ENCODE results near the gene MAP3K21.

MAP3K21 gene

GRCh38 chr1:233327651-233328141, at the start of gene MAP3K21:
Gene MAP3K21 (plus strand): TSS chr1:233327724. CDS start chr1:233328029, 305 bp downstream.
- no peak for DNase-seq (ENCODE audit: low read depth)

GRCh38 chr1:233278631-233279030, 48.9 kb upstream of the MAP3K21 start:
- no peak for DNase-seq (ENCODE audit: low read depth)

- DNase-seq (ENCODE audit: low read depth), result no peak
Measured at GRCh38 chr1:233279971-233280370, 47.6 kb upstream of the MAP3K21 start.

- DNase-seq (ENCODE audit: low read depth), result peak; percentile 44
Measured at GRCh38 chr1:233281711-233282581, 45.6 kb upstream of the MAP3K21 start.

- DNase-seq (ENCODE audit: low read depth), result no peak
Measured at GRCh38 chr1:233282582-233282886, 45.0 kb upstream of the MAP3K21 start.

GRCh38 chr1:233289676-233290075, 37.8 kb upstream of the MAP3K21 start:
- DNase-seq (ENCODE audit: low read depth), result no peak

- DNase-seq (ENCODE audit: low read depth), result no peak
Measured at GRCh38 chr1:233290396-233291034, 37.0 kb upstream of the MAP3K21 start.

GRCh38 chr1:233293556-233294446, 33.7 kb upstream of the MAP3K21 start:
- no peak for DNase-seq (ENCODE audit: low read depth)

- DNase-seq (ENCODE audit: low read depth), result peak; percentile 58
Measured at GRCh38 chr1:233294913-233295236, 32.6 kb upstream of the MAP3K21 start.

GRCh38 chr1:233295237-233295974, 32.1 kb upstream of the MAP3K21 start, which contains the start of gene PCNX2:
Gene PCNX2 (minus strand): TSS chr1:233295725. CDS start chr1:233295478, 247 bp downstream.
- peak; percentile 47 for DNase-seq (ENCODE audit: low read depth)

- no peak for DNase-seq (ENCODE audit: low read depth)
Measured at GRCh38 chr1:233295975-233296322, 31.6 kb upstream of the MAP3K21 start.

- DNase-seq (ENCODE audit: low read depth), result no peak
Measured at GRCh38 chr1:233299450-233299849, 28.1 kb upstream of the MAP3K21 start.

- DNase-seq (ENCODE audit: low read depth), result peak; percentile 21
Measured at GRCh38 chr1:233300326-233300725, 27.2 kb upstream of the MAP3K21 start.

GRCh38 chr1:233304489-233305102, 22.9 kb upstream of the MAP3K21 start:
- DNase-seq (ENCODE audit: low read depth), result peak; percentile 16

GRCh38 chr1:233313434-233314155, 13.9 kb upstream of the MAP3K21 start:
- DNase-seq (ENCODE audit: low read depth), result no peak

GRCh38 chr1:233315718-233316301, 11.7 kb upstream of the MAP3K21 start:
- DNase-seq (ENCODE audit: low read depth), result no peak

GRCh38 chr1:233316473-233316872, 11.1 kb upstream of the MAP3K21 start:
- no peak for DNase-seq (ENCODE audit: low read depth)

- no peak for DNase-seq (ENCODE audit: low read depth)
Measured at GRCh38 chr1:233319272-233319671, 8.3 kb upstream of the MAP3K21 start.

GRCh38 chr1:233320023-233320422, 7.5 kb upstream of the MAP3K21 start:
- DNase-seq (ENCODE audit: low read depth), result no peak

GRCh38 chr1:233323718-233324117, 3.8 kb upstream of the MAP3K21 start:
- no peak for DNase-seq (ENCODE audit: low read depth)
